Osteoblast (primary cell): ENCODE data around the gene LHX4. TPM values are rescaled to one million over a fixed set of nuclear protein-coding genes. Genes with fewer than 3 reads are reported as not detected.
A peak's percentile ranks its signal among the peaks of the same experiment; 100 is the strongest.

Experiments used
- DNase-seq: peaks from one replicate; pipeline ENCODE4 v3.0.0; 2011; ENCODE audit warnings: low spot score, mixed read lengths; ENCODE audit not compliant: insufficient read length; ENCODE audit errors: missing footprints
- H2AFZ ChIP-seq: 2 replicates; pipeline ENCODE4 v1.6.0; 2011; ENCODE audit warnings: mild to moderate bottlenecking, low read length
- H3K27ac ChIP-seq: 2 replicates; pipeline ENCODE4 v1.5.1; 2011; ENCODE audit warnings: mild to moderate bottlenecking, low read depth, low read length, moderate library complexity
- H3K27me3 ChIP-seq: 2 replicates; pipeline ENCODE4 v1.6.0; 2012; ENCODE audit warnings: mild to moderate bottlenecking, control low read depth, inconsistent platforms, low read length, moderate library complexity; ENCODE audit not compliant: insufficient read depth
- H3K36me3 ChIP-seq: 2 replicates; pipeline ENCODE4 v1.5.1; 2011; ENCODE audit warnings: mild to moderate bottlenecking, low read length, control low read depth, moderate library complexity; ENCODE audit not compliant: insufficient read depth
- H3K4me1 ChIP-seq: 2 replicates; pipeline ENCODE4 v1.5.1; 2011; ENCODE audit warnings: mild to moderate bottlenecking, low read length, control low read depth, moderate library complexity; ENCODE audit not compliant: insufficient read depth
- H3K4me2 ChIP-seq: 2 replicates; pipeline ENCODE4 v1.6.0; 2011; ENCODE audit warnings: mild to moderate bottlenecking, low read length; ENCODE audit not compliant: insufficient read depth
- H3K4me3 ChIP-seq: fragments of 200-600 bp; sonication (generic); 3 replicates; pipeline ENCODE4 v1.5.1; 2012; ENCODE audit warnings: mild to moderate bottlenecking, low read length, inconsistent platforms; ENCODE audit not compliant: insufficient read depth
- H3K79me2 ChIP-seq: 2 replicates; pipeline ENCODE4 v1.6.0; 2012; ENCODE audit warnings: mild to moderate bottlenecking, low read length, control low read depth, inconsistent platforms; ENCODE audit not compliant: insufficient read depth
- H3K9me3 ChIP-seq: 2 replicates; pipeline ENCODE4 v1.5.1; 2011; ENCODE audit warnings: low read depth, low read length, control low read depth
- H4K20me1 ChIP-seq: 2 replicates; pipeline ENCODE4 v1.6.0; 2012; ENCODE audit warnings: mild to moderate bottlenecking, low read length, control low read depth; ENCODE audit not compliant: insufficient read depth
- total RNA-seq: library from RNA; depleted of rRNA; stranded (reverse); fragments of >200 nt; gene quantifications from 2 replicates; pipeline ENCODE4 v1.2.3, GENCODE V29; 2012
- TF ChIP-seq, protein P1 (sequence below): IDR thresholded peaks from 2 replicates; pipeline ENCODE4 v1.5.1; 2011; ENCODE audit warnings: mild to moderate bottlenecking, low read depth, low read length, moderate library complexity; ENCODE audit errors: extremely low read depth

The LHX4 gene
- total RNA-seq, 1 donor: not detected

GRCh38 chr1:180232521-180233043 is 2.5 kb downstream of the LHX4 start:
- peaks cover 6% of the 10 kb centered on the region for H4K20me1 ChIP-seq
- DNase-seq: no peak
- peaks cover 12% of the 10 kb centered on the region for H3K4me1 ChIP-seq
- no peak overlapping the region for H3K4me3 ChIP-seq
- no peaks in the 10 kb centered on the region for H3K79me2 ChIP-seq
- no peaks in the 10 kb centered on the region for H3K9me3 ChIP-seq
- no peak overlapping the region for H2AFZ ChIP-seq
- peaks cover 92% of the 10 kb centered on the region for H3K27me3 ChIP-seq
- TF ChIP-seq, protein P1, sequence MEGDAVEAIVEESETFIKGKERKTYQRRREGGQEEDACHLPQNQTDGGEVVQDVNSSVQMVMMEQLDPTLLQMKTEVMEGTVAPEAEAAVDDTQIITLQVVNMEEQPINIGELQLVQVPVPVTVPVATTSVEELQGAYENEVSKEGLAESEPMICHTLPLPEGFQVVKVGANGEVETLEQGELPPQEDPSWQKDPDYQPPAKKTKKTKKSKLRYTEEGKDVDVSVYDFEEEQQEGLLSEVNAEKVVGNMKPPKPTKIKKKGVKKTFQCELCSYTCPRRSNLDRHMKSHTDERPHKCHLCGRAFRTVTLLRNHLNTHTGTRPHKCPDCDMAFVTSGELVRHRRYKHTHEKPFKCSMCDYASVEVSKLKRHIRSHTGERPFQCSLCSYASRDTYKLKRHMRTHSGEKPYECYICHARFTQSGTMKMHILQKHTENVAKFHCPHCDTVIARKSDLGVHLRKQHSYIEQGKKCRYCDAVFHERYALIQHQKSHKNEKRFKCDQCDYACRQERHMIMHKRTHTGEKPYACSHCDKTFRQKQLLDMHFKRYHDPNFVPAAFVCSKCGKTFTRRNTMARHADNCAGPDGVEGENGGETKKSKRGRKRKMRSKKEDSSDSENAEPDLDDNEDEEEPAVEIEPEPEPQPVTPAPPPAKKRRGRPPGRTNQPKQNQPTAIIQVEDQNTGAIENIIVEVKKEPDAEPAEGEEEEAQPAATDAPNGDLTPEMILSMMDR: no peak
- no peaks in the 10 kb centered on the region for H3K36me3 ChIP-seq
- no peak overlapping the region for H3K4me2 ChIP-seq
- H3K27ac ChIP-seq: no peak overlapping the region

DNA sequence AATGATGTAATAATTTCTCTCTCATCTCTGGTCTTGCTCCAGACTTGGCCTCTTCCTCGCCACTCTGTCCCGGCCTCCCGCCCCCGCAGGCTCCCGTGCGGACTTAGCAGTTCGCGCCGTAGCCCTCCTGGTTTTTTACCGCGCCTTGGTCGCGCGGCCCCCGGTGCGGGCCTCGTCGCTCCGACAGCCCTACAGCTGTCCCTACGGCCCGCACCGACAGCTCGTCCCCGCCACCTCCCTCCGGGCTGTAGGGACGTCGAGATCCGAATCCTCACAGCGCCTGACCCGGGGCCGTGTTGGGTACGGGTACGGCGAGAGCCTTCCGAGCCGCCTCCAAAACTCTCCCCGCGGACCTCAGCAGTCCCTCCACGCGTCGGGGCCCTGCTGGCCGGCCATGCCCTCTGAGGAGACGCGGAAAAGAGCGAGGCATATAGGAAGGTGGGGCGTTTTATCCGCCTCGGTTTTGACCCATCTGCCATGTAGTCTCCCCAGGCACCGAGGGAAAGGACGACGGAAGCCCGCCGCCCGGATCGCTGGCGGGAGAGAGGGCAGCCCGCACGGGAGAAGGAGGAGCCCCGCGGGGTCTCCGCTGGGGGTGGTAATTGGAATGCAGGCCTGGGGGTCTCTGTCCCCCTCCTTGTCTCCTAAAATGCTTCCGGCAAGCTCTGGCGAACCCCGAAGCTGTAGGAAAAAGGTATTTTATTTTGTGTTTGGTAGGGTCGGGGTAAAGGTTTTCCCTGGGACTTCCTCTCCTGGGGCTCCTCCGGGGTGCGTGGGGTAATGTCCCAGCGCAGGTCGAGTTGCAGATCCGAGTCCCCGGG is 3.3 kb downstream of the LHX4 start:
- H3K36me3 ChIP-seq: no peaks in the 10 kb centered on the region
- no peaks in the 10 kb centered on the region for H3K9me3 ChIP-seq
- H4K20me1 ChIP-seq: peaks cover 6% of the 10 kb centered on the region
- H2AFZ ChIP-seq: no peak overlapping the region
- peaks cover 12% of the 10 kb centered on the region for H3K4me1 ChIP-seq
- TF ChIP-seq, protein P1: no peak
- H3K27me3 ChIP-seq: peaks cover 92% of the 10 kb centered on the region
- H3K4me3 ChIP-seq: no peak overlapping the region
- H3K79me2 ChIP-seq: no peaks in the 10 kb centered on the region
- H3K4me2 ChIP-seq: no peak overlapping the region
- no peak overlapping the region for H3K27ac ChIP-seq
- DNase-seq: no peak

GRCh38 chr1:180234369-180235076 is 4.5 kb downstream of the LHX4 start:
- Histone ChIP-seq H3K4me2 (no peak overlapping the region), H3K9me3 (no peaks in the 10 kb centered on the region), H3K27ac (no peak overlapping the region), H3K4me1 (peaks cover 8% of the 10 kb centered on the region), H3K4me3 (no peak overlapping the region), H3K36me3 (no peaks in the 10 kb centered on the region), H4K20me1 (peaks cover 6% of the 10 kb centered on the region), H3K79me2 (no peaks in the 10 kb centered on the region), H3K27me3 (peaks cover 92% of the 10 kb centered on the region), H2AFZ (no peak overlapping the region)
- TF ChIP-seq, protein P1: no peak
- DNase-seq: peak; percentile 76

- DNase-seq: no peak
- Histone ChIP-seq H3K4me2 (no peak overlapping the region), H3K36me3 (no peaks in the 10 kb centered on the region), H3K79me2 (no peaks in the 10 kb centered on the region), H3K4me1 (peaks cover 8% of the 10 kb centered on the region), H3K9me3 (no peaks in the 10 kb centered on the region), H3K27ac (no peak overlapping the region), H2AFZ (no peak overlapping the region), H4K20me1 (peaks cover 6% of the 10 kb centered on the region), H3K27me3 (peaks cover 98% of the 10 kb centered on the region), H3K4me3 (no peak overlapping the region)
- TF ChIP-seq, protein P1: no peak
These were observed 5.0 kb downstream of the LHX4 start for GRCh38 chr1:180235077-180235501.
